Measurements from ENCODE around the gene TENT4B.
"Not testable (repeated sequence)": the region's sequence is repeated elsewhere in the genome, so short reads cannot be mapped to it uniquely, and the experiment has no call there.

TENT4B gene

GRCh38 chr16:50234771-50235556 is 81.9 kb downstream of the TENT4B start:
- no peak for DNase-seq (ENCODE audit: low spot score)

GRCh38 chr16:50235581-50235980 is 82.5 kb downstream of the TENT4B start:
- DNase-seq (ENCODE audit: low spot score): no peak

- no peak for DNase-seq (ENCODE audit: low spot score)
Observed at GRCh38 chr16:50238314-50238713, 85.2 kb downstream of the TENT4B start.

GRCh38 chr16:50238868-50239301 is 85.8 kb downstream of the TENT4B start:
- no peak for DNase-seq (ENCODE audit: low spot score)

GRCh38 chr16:50243024-50243423 is 89.9 kb downstream of the TENT4B start:
- DNase-seq (ENCODE audit: low spot score): not testable (repeated sequence)

- DNase-seq (ENCODE audit: low spot score): no peak
Observed at GRCh38 chr16:50244140-50244503, 91.0 kb downstream of the TENT4B start.

GRCh38 chr16:50244504-50245416 is 91.7 kb downstream of the TENT4B start:
- no peak for DNase-seq (ENCODE audit: low spot score)

- no peak for DNase-seq (ENCODE audit: low spot score)
Observed at GRCh38 chr16:50245417-50246298, 92.6 kb downstream of the TENT4B start.

- peak; percentile 75 for DNase-seq (ENCODE audit: low spot score)
Observed at GRCh38 chr16:50246299-50247122, 93.4 kb downstream of the TENT4B start.

- DNase-seq (ENCODE audit: low spot score): no peak
Observed at GRCh38 chr16:50247123-50247905, 94.2 kb downstream of the TENT4B start.

- no peak for DNase-seq (ENCODE audit: low spot score)
Observed at GRCh38 chr16:50247906-50248608, 95.0 kb downstream of the TENT4B start.

GRCh38 chr16:50248845-50249244 is 95.7 kb downstream of the TENT4B start:
- peak; percentile 47 for DNase-seq (ENCODE audit: low spot score)

GRCh38 chr16:50251375-50252081 is 98.4 kb downstream of the TENT4B start:
- DNase-seq (ENCODE audit: low spot score): peak; percentile 42

GRCh38 chr16:50252082-50252611 is 99.0 kb downstream of the TENT4B start:
- DNase-seq (ENCODE audit: low spot score): peak; percentile 25

GRCh38 chr16:50252874-50253513 is 99.9 kb downstream of the TENT4B start:
- DNase-seq (ENCODE audit: low spot score): peak; percentile 39

- no peak for DNase-seq (ENCODE audit: low spot score)
Observed at GRCh38 chr16:50253514-50253910, 100.4 kb downstream of the TENT4B start.

GRCh38 chr16:50254072-50254471 is 101.0 kb downstream of the TENT4B start:
- peak; percentile 43 for DNase-seq (ENCODE audit: low spot score)

GRCh38 chr16:50255538-50255937 is 102.4 kb downstream of the TENT4B start:
- peak; percentile 9 for DNase-seq (ENCODE audit: low spot score)
